Spleen (tissue), 11 donors: ENCODE measurements around the gene VPS26B. TPM values are rescaled to one million over a fixed set of nuclear protein-coding genes. Genes with fewer than 3 reads are reported as not detected.
A peak's percentile ranks its signal among the peaks of the same experiment; 100 is the strongest.

Source experiments
- DNase-seq: peaks from one replicate; pipeline ENCODE4 v3.0.0-alpha.2; 2020
- H3K27ac ChIP-seq, 8 donors: fragments of 200-600 bp; sonication (generic) in 7 of 8; 1 replicate in 4 of 8; 2 replicates in 4 of 8; pipeline versions ENCODE4 v1.5.0 to v1.8.0; 2016 to 2021; ENCODE audit warnings: inconsistent platforms in 4 of 8, mild to moderate bottlenecking in 4 of 8, moderate library complexity in 1 of 8
- H3K27me3 ChIP-seq, 7 donors: fragments of 200-600 bp; sonication (generic) in 6 of 7; replicated peaks in 1 of 7; 1 replicate in 4 of 7; 2 replicates in 3 of 7; pipeline versions ENCODE4 v1.5.0 to v1.8.0; 2016 to 2021; ENCODE audit warnings: inconsistent platforms in 3 of 7, mild to moderate bottlenecking in 1 of 7
- H3K36me3 ChIP-seq, 6 donors: fragments of 200-600 bp; sonication (generic) in 5 of 6; 1 replicate in 4 of 6; 2 replicates in 2 of 6; pipeline versions ENCODE4 v1.5.0 to v1.8.0; 2016 to 2021; ENCODE audit warnings: inconsistent platforms in 2 of 6
- H3K4me1 ChIP-seq, 6 donors: fragments of 200-600 bp; sonication (generic) in 5 of 6; 1 replicate in 3 of 6; 2 replicates in 3 of 6; pipeline versions ENCODE4 v1.5.0 to v1.8.0; 2016 to 2021; ENCODE audit warnings: inconsistent platforms in 3 of 6
- H3K4me3 ChIP-seq, 8 donors: fragments of 200-600 bp; sonication (generic) in 7 of 8; 1 replicate in 4 of 8; 2 replicates in 4 of 8; pipeline versions ENCODE4 v1.5.0 to v1.8.0; 2016 to 2021; ENCODE audit warnings: inconsistent platforms in 4 of 8, mild to moderate bottlenecking in 4 of 8, moderate library complexity in 2 of 8
- H3K9me3 ChIP-seq, 8 donors: fragments of 200-600 bp; sonication (generic) in 7 of 8; 1 replicate in 4 of 8; 2 replicates in 4 of 8; pipeline versions ENCODE4 v1.5.0 to v1.8.0; 2016 to 2021; ENCODE audit warnings: inconsistent platforms in 4 of 8
- POLR2A ChIP-seq, 3 donors: fragments of 450-650 bp; IDR thresholded peaks; one replicate each; pipeline ENCODE4 v1.5.1; 2017; ENCODE audit warnings: antibody characterized with exemption in 3 of 3, mild to moderate bottlenecking in 1 of 3
- POLR2AphosphoS5 ChIP-seq, 3 donors: sonication (generic); formaldehyde crosslinking; IDR thresholded peaks; one replicate each; pipeline ENCODE4 v1.5.1; 2017; ENCODE audit warnings: antibody characterized with exemption in 3 of 3
- WGBS, 5 donors: extraction: QIAGEN DNeasy Blood & Tissue Kit in 3 of 5; methylation state at CpG; one replicate each; pipeline versions ENCODE4 v1.1.5 to v1.1.7; 2013 to 2018; 5-methylcytosine and 5-hydroxymethylcytosine counted together
- intact Hi-C: fragments of 100-400 bp; cut with DNase I; formaldehyde crosslinking; loops from one replicate; pipeline ENCODE4 v1.15.0; 2023; ENCODE audit warnings: low total_unique reads
- polyA plus RNA-seq, 3 donors: library from polyadenylated mRNA; stranded (reverse); fragments of 200-250 nt; gene quantifications; one replicate each; pipeline ENCODE4 v1.2.1, GENCODE V29; 2013
- total RNA-seq, 7 donors: library from RNA; depleted of rRNA in 3 of 7; stranded (reverse); fragments of >200 nt in 3 of 7; fragmentation: NEBNext Ultra II Directional in 4 of 7; extraction: Animal tissue kit (Norgen Biotek cat#: 25700) in 4 of 7; gene quantifications; one replicate each; pipeline versions ENCODE4 v1.1.0 to v1.2.1, GENCODE V29; 2016 to 2021
- TF ChIP-seq, protein P1 (sequence below), 11 experiments: fragments of 200-600 bp in 7 of 11; fragments of 450-650 bp in 4 of 11; sonication (generic) in 4 of 11; IDR thresholded peaks in 8 of 11; conservative IDR thresholded peaks in 3 of 11; 1 replicate in 7 of 11; 2 replicates in 4 of 11; pipeline versions ENCODE4 v1.4.0 to v1.8.0; 2016 to 2021; ENCODE audit warnings: antibody characterized with exemption in 11 of 11, inconsistent platforms in 4 of 11, mild to moderate bottlenecking in 1 of 11
- donor health status: healthy with polysubstance abuse.
- donor health status: DM: no; HTN: no; CAD: no; lungs with moderate emphysema.
- donor health status: DM: no; HTN: no; CAD: no.
- donor health status: Bipolar disorder and iron deficiency.
- donor health status: healthy.
- donor health status: DM: no; HTN: no; CAD: no.
- donor health status: DM: yes; HTN: yes; CAD: no.

VPS26B gene
- total and polyA plus RNA-seq, 10 donors = 9.7 to 48.9 (median 38.9) TPM

GRCh38 chr11:134224710-134225664, 516 bp downstream of the VPS26B start:
- intact Hi-C loops = no loop called here
- H3K36me3 ChIP-seq = peaks cover 0 to 6% (median 3%) of the 10 kb centered on the region in 6 donors
- WGBS, 5 donors = 0 to 1% (median 1%) methylated on average over 27 to 93 of the region's 93 CpGs
- peak; percentile 93 for DNase-seq
- TF ChIP-seq POLR2A (IDR thresholded peaks at IDR 0.05) = no peak
- TF ChIP-seq, protein P1, sequence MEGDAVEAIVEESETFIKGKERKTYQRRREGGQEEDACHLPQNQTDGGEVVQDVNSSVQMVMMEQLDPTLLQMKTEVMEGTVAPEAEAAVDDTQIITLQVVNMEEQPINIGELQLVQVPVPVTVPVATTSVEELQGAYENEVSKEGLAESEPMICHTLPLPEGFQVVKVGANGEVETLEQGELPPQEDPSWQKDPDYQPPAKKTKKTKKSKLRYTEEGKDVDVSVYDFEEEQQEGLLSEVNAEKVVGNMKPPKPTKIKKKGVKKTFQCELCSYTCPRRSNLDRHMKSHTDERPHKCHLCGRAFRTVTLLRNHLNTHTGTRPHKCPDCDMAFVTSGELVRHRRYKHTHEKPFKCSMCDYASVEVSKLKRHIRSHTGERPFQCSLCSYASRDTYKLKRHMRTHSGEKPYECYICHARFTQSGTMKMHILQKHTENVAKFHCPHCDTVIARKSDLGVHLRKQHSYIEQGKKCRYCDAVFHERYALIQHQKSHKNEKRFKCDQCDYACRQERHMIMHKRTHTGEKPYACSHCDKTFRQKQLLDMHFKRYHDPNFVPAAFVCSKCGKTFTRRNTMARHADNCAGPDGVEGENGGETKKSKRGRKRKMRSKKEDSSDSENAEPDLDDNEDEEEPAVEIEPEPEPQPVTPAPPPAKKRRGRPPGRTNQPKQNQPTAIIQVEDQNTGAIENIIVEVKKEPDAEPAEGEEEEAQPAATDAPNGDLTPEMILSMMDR (IDR thresholded peaks at IDR 0.05 in 8 of 11, conservative IDR thresholded peaks at IDR 0.05 in 3 of 11) = no peak
- peak; percentile 34 to 76 (median 70) for TF ChIP-seq POLR2AphosphoS5 (IDR thresholded peaks at IDR 0.05)
- peaks cover 0 to 11% (median 0%) of the 10 kb centered on the region in 7 donors for H3K27me3 ChIP-seq
- H3K4me1 ChIP-seq = peaks cover 39 to 76% (median 61%) of the 10 kb centered on the region in 6 donors
- peak overlapping the region; percentile 71 to 97 (median 94) for H3K27ac ChIP-seq
- no peaks in the 10 kb centered on the region for H3K9me3 ChIP-seq
- H3K4me3 ChIP-seq = peak overlapping the region; percentile 84 to 98 (median 92)

DNA sequence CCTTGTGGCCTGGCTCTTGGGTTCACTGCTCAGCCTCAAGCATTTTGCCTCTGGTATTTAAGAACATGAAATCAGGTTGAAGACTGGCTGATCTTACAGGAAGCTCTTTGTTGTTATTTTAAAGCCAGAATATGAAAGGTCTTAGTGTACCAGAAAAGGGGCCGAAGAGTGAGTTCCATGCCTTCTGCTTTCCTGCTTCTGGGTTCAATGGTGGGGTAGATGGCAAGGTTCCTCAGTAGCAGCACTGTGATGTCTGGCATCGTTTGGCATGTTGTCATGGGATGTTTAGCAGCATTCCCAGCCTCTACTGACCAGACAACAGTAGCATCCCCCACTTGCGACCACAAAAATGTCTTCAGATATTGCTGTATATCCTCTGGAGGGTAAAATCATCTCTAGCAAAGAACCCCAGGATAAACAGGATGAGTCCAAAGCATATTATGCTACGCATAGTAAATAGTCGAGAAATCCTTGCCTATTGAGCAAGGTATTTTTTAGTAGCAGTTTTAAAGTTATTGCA, 2.4 kb downstream of the VPS26B start:
- DNase-seq = no peak
- Histone ChIP-seq H3K27ac (no peak overlapping the region), H3K4me3 (no peak overlapping the region), H3K4me1 (peaks cover 48 to 89% (median 80%) of the 10 kb centered on the region in 6 donors), H3K27me3 (peaks cover 0 to 11% (median 0%) of the 10 kb centered on the region in 7 donors), H3K36me3 (no peaks in the 10 kb centered on the region), H3K9me3 (no peaks in the 10 kb centered on the region)
- intact Hi-C loops = no loop called here
- TF ChIP-seq POLR2A (IDR thresholded peaks at IDR 0.05) (no peak), POLR2AphosphoS5 (IDR thresholded peaks at IDR 0.05) (no peak)
- TF ChIP-seq, protein P1 (IDR thresholded peaks at IDR 0.05 in 8 of 11, conservative IDR thresholded peaks at IDR 0.05 in 3 of 11) = no peak
- WGBS, 5 donors = 78 to 90% (median 88%) methylated on average over 5 of the region's 5 CpGs

GRCh38 chr11:134228625-134229024, 4.2 kb downstream of the VPS26B start:
- TF ChIP-seq POLR2AphosphoS5 (IDR thresholded peaks at IDR 0.05) = no peak
- no peak for TF ChIP-seq POLR2A (IDR thresholded peaks at IDR 0.05)
- TF ChIP-seq, protein P1 (IDR thresholded peaks at IDR 0.05 in 8 of 11, conservative IDR thresholded peaks at IDR 0.05 in 3 of 11) = no peak
- intact Hi-C loops = no loop called here
- no peaks in the 10 kb centered on the region for H3K36me3 ChIP-seq
- no peaks in the 10 kb centered on the region for H3K9me3 ChIP-seq
- peaks cover 43 to 86% (median 76%) of the 10 kb centered on the region in 6 donors for H3K4me1 ChIP-seq
- no peak for DNase-seq
- no peak overlapping the region for H3K27ac ChIP-seq
- H3K27me3 ChIP-seq = peaks cover 0 to 11% (median 0%) of the 10 kb centered on the region in 7 donors
- 37 to 68% (median 54%) methylated on average over 6 of the region's 6 CpGs for WGBS, 5 donors
- H3K4me3 ChIP-seq = no peak overlapping the region
